ENCODE data around the gene OR10AD1.
"Not testable (repeated sequence)": the region's sequence is repeated elsewhere in the genome, so short reads cannot be mapped to it uniquely, and the experiment has no call there.

OR10AD1 gene

DNA sequence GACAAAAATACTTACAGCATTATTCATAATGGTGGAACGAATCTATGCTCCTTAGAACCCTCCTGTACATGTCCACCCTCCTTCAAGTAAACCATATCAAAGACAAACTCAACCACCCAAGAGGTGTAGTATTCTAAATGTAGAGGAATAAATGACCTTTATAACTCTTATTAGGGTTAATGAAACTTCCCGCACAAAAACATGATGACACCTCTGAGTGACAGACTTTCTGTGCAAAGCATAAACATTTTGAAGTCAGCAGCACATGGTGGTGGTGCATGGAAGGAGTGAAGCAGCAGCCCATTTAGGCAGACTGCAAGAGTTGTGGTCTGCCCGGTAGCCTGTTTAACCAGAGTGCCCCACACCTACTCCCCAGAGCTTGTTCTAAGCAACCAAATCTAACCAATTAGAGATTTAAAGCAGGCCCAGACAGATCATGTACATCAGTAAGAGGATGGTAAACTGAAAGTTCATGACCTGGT is 45.2 kb downstream of the OR10AD1 start:
- DNase-seq, result no peak

DNA sequence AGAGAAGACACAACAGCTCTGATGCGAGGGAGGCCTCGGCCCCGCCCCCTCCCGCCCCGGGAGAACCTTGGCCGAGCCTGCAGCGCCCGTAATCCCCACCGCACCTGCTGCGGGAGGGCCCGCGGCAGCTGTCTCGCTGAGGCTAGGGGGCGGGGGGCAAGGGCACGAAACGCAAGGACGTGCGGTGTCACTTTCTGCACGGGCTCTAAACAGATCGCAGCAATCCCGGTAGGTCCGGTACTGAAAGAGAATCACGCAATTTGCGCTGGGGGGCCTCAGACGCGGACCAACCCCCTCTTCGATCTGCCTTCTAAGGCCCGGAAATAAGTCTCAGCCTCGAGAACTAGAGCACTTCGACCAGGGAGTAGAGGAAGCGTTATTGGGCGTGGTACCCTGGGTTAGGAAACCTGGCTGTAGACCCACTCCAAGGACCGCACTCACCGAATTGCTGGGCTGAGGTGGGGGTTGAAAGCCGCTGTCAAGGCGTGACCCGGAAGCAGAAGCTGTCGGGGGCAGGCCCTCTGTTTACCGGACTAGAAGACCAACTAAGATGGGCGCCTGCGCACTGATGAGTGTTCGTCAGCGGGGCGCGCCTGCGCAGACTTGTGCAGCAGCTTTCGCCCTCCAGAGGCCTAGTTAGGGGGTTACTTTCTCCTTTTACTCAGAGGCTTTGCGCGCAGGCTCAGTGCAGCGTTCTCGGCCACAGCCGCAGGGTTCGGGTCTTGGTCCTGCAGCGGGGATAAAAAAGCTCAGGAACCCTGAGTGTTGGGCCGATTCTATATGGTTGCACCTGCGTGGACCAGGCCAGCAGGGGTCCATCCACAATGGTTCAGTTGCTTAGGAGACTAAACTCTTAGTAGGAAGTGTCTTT is 45.8 kb downstream of the OR10AD1 start, which contains the start of gene ASB8:
Gene ASB8, minus strand, starts transcription at position 498 of the 871 bp plus-strand sequence. CDS start 4,019 bp downstream, outside the sequence.
- peak; percentile 98 for DNase-seq

DNA sequence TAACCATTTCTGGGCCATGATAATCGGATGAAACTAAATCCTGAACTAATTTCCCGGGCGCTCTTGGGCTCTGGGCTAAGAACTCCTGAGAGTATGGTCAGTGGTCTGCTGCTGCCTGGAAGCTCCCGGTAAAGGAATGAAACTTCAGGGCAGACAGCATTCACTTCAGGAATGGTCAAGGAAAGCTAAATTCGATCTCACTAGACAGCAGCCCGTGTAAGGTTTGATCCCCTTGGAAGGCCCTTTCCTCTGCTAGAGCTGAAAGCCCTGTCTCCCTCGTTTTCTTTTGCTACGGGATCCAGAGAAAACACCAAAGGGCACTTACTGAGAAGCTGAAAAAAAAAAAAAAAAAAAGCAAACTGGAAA is 46.5 kb downstream of the OR10AD1 start:
- DNase-seq, result no peak

DNA sequence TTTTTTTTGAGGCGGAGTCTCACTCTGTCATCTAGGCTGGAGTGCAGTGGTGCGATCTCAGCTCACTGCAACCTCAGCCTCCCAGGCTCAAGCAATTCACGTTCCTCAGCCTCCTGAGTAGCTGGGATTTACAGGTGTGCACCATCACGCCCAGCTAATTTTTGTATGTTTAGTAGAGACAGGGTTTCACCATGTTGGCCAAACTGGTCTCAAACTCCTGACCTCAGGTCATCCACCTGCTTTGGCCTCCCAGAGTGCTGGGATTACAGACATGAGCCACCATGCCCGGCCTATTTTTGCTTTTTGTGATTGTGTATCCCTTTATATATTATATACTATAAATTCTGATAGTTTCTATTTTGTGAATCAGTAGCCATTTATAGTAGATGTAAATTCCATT is 47.3 kb downstream of the OR10AD1 start:
- DNase-seq, result not testable (repeated sequence)
